ENCODE results near the gene PARD3B.

The PARD3B gene

GRCh38 chr2:204590063-204590462 lies 44.8 kb downstream of the PARD3B start:
- no peak for DNase-seq

- no peak for DNase-seq
These were observed 46.0 kb downstream of the PARD3B start for GRCh38 chr2:204591225-204591624.

GRCh38 chr2:204604061-204604460 lies 58.8 kb downstream of the PARD3B start:
- DNase-seq, result no peak

DNA sequence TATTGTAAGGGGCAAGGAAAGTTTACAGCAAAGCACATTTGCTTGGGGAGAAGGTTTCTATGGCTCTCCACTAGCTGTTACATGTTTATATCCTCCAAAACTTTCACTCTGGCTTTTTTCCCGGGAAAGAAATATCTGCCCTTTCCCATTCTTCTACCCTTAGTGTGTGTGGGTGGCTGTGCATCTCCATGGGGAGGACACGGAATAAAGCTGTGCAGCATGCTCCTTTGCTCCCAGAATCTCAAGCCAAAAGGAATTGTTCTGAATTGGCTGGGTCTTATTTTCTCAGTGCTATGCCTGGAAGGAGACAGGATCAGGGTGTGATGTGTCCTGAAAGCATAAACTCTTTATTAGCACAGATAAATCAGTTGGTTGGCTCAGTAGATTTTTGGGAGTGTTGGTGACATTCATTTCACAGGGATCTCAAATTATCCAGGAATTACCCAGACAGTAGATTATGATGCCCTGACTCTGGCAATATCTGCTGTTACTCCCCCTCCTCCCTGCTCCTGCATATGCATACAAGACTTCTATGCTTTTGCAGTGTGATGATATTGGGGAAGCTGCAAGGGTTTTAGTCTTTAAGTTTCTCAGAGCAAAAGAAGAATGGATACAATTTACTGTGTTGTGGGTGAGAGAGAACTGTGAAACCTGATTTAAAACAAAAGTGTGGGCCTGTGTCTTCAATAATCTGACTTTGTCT lies 63.1 kb downstream of the PARD3B start:
- DNase-seq, result no peak

DNA sequence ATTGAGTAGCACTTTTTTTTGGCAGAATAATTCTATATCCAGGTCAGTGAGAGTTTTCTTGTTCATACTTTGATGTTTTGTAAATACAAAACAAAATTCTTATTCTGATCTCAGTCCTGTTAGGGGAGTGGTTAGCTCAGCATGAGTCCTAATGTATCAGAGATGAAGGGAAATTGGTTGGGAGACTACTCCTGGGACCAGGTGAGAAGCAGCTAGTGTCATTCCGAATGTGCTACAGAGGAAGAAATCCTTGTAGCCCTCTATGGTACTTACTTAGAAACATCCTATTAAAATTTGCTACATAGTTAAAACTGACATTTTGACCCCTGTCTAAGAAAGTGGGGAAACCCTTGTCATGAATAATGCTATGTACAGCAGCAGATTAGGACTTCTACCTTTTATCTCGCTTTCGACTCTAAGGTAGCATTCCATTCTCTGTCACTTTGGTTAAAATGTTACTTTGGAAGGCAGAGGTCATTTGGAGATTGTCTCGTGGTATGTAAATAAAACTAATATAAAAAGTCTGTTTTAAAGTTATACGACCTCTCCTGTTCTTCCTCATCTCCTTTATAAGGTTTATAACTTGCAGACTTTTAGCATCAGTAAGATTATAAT lies 65.8 kb downstream of the PARD3B start:
- DNase-seq, result no peak

- DNase-seq, result no peak
These were observed 66.5 kb downstream of the PARD3B start for GRCh38 chr2:204611764-204612163.

DNA sequence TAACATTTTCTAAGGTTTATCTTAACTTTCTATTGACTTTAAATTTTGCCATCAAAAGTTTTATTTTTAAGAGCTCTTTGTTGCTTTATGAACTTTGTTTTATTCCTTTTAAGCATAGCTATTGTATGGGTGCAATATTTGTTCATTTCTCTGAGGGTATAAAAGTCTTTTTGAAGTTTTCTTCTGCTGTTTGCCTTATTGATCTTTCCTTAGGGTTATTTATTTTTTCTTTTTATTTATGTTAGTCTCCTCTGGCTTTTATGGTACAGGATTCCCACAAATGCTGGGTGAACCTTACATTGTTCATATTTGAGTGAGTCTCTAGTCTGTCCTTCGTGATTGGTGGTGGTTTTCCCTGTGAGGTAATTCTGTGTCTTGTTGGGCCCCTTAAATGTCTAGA lies 68.4 kb downstream of the PARD3B start:
- DNase-seq, result no peak

DNA sequence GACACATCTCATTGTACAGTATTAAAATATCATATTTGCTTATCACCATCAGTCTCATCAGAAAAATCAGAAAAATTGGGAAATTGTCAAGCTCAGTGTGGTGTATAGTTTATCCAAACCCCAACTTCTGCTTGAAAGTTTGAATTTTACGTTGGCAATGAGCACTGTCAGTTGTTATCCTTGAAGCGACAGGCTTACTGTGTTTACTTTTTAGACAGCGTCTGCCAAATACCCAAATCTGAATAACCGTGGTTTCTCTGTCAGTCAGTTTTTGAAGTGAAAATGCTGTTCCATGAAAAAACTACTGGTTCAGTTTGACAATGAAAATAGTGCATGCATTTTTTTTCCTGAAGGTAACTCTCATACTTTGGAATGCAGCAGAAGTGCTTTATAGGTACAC lies 70.2 kb downstream of the PARD3B start:
- DNase-seq, result no peak

- no peak for DNase-seq
These were observed 79.9 kb downstream of the PARD3B start for GRCh38 chr2:204625135-204625534.

DNA sequence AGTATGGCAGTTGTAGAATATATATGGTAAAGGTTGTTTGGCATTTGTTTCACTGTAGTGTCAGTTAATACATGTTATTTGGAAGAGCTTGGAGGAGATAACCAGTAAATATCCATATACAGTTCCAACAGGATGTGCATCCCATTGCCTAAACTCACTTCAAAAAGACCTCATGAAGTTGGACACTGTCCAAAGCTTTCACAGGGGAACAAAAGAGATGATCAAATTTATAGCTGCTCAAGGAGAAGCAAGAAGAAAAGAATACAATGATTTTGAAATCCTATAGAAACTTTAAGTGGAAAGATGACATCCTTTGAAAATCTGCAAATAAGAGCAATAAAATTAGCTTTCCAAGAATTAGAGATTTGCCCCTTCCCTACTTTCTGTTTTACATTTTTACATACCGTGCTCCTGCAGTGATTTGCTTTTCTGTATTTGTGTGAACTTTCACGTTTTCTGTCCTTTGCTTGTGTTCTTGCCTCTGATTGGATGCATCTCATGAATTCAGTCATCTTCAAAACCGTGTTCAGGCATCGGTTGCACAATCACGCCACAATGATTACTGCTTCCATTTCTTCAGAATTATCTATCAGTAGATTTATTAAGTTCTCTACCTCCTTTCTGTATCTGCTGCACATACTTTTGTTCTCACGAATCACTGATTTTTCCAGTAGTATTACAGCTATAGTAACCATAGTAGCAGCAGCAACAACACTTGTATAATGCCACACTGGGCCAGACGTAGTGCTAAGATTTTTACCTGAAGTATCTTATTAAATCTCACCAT lies 83.8 kb downstream of the PARD3B start:
- DNase-seq, result no peak

- DNase-seq, result no peak
These were observed 87.1 kb downstream of the PARD3B start for GRCh38 chr2:204632410-204632809.

DNA sequence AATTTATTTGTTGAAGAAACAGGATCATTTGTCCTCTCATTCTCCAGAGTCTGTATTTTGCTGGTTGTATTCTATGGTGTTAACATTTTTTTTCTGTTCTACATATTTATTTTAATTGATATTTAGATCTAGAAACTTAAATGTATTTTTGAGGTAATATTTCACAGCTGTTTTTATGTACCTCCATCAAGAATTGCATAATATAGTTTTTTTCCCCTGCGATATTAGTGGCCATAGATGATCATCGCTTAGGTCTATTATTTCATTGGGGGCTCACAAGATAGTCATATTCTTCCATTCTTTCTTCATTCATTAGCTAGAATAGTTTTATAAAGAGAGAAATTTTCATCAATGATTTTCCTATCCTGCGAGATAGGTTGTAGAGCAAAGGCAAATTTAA lies 89.3 kb downstream of the PARD3B start:
- no peak for DNase-seq

- DNase-seq, result no peak
These were observed 90.2 kb downstream of the PARD3B start for GRCh38 chr2:204635478-204635877.

- no peak for DNase-seq
These were observed 93.4 kb downstream of the PARD3B start for GRCh38 chr2:204638471-204639194.

DNA sequence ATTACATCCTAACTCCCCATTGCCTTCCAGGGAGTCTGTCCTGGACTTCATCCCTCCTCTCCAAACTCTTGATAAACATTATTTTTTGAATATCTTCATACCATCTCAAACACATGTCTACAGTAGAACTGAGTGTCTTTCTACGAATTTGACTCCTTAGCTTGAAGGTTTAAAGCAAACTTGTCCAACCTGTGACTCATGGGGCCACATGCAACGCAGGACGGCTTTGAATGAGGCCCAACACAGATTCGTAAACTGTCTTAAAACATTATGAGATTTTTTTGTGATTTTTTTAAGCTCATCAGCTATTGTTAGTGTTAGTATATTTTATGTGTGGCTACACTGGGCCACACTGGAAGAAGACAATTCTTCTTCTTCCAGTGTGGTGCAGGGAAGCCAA lies 98.1 kb downstream of the PARD3B start:
- DNase-seq, result no peak

GRCh38 chr2:204645018-204645773 lies 99.9 kb downstream of the PARD3B start:
- no peak for DNase-seq

DNA sequence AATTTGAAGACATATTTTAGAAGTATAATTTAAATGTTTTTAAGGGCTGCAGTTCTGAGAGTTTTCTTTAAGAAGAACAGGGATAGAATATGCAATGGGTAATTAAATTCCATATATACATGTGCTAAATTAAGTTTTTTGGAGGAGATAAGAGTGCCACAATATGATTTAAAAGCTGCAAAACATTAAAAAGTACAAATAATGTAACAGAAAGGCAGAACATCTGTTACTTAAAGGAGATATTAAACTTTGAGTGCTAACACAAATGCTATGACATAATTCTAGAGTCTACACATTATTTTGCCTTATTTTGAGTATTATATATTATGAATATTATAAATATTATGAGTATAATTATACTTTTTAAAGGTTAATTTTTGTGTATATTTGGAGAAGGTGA lies 102.4 kb downstream of the PARD3B start:
- no peak for DNase-seq

GRCh38 chr2:204650611-204651010 lies 105.3 kb downstream of the PARD3B start:
- DNase-seq, result no peak

- no peak for DNase-seq
These were observed 106.8 kb downstream of the PARD3B start for GRCh38 chr2:204652063-204652462.

GRCh38 chr2:204654669-204655068 lies 109.4 kb downstream of the PARD3B start:
- no peak for DNase-seq

GRCh38 chr2:204655101-204655500 lies 109.8 kb downstream of the PARD3B start:
- DNase-seq, result no peak

GRCh38 chr2:204655626-204656025 lies 110.4 kb downstream of the PARD3B start:
- DNase-seq, result no peak

- DNase-seq, result no peak
These were observed 111.7 kb downstream of the PARD3B start for GRCh38 chr2:204657024-204657423.
